IMR-90 (cell line): ENCODE measurements around the gene EHMT1. TPM values are rescaled to one million over a fixed set of nuclear protein-coding genes. Genes with fewer than 3 reads are reported as not detected.
A peak's percentile ranks its signal among the peaks of the same experiment; 100 is the strongest.

ENCODE experiments used
- ATAC-seq: fragments of 200-7000 bp; cut with Tn5 transposase; 2 replicates; pipeline ENCODE4 v1.9.1; 2020; ENCODE audit warnings: low read depth, mild to moderate bottlenecking, moderate library complexity
- BruUV-seq: library from RNA; stranded (reverse); fragments of 400-500 nt; replicated peaks from 2 replicates; lab custom pipeline; 2021; lab: Mats Ljungman, UMichigan
- CTCF ChIA-PET: fragments of 300-600 bp; formaldehyde crosslinking; extraction: SDS; loops from one replicate; lab custom pipeline; 2021; ENCODE audit warnings: antibody characterized with exemption; lab: Yijun Ruan, JAX
- POLR2A ChIA-PET: fragments of 300-600 bp; sonication (Branson Sonifier 250); formaldehyde crosslinking; loops from one replicate; lab custom pipeline; 2022; ENCODE audit warnings: antibody characterized with exemption; ENCODE audit not compliant: unreplicated experiment; lab: Charles Lee
- DNase-seq: peaks from one replicate; pipeline ENCODE4 v3.0.0; 2013
- H2AFZ ChIP-seq: replicated peaks from 2 replicates; pipeline ENCODE3; 2013; ENCODE audit warnings: low read length, mild to moderate bottlenecking; ENCODE audit not compliant: poor library complexity
- H2AK5ac ChIP-seq: 2 replicates; pipeline ENCODE4 v1.6.1; 2013; ENCODE audit warnings: low read depth, low read length, inconsistent platforms
- H2AK9ac ChIP-seq: replicated peaks from 2 replicates; pipeline ENCODE3; 2013; ENCODE audit warnings: mild to moderate bottlenecking, low read depth, low read length, moderate library complexity; ENCODE audit not compliant: poor library complexity
- H2BK120ac ChIP-seq: 2 replicates; pipeline ENCODE4 v1.6.1; 2013; ENCODE audit warnings: low read depth, low read length, inconsistent platforms
- H2BK15ac ChIP-seq: 3 replicates; pipeline ENCODE4 v1.6.1; 2013; ENCODE audit warnings: low read depth, low read length, inconsistent platforms
- H2BK20ac ChIP-seq: 2 replicates; pipeline ENCODE4 v1.6.1; 2013; ENCODE audit warnings: low read depth, mild to moderate bottlenecking, inconsistent platforms, low read length, moderate library complexity
- H2BK5ac ChIP-seq: 2 replicates; pipeline ENCODE4 v1.6.1; 2013; ENCODE audit warnings: mild to moderate bottlenecking, low read depth, low read length, inconsistent platforms; ENCODE audit not compliant: poor library complexity, severe bottlenecking
- H3K14ac ChIP-seq: replicated peaks from 2 replicates; pipeline ENCODE4 v1.6.1; 2013; ENCODE audit warnings: low read depth, low read length, inconsistent platforms
- H3K18ac ChIP-seq: 2 replicates; pipeline ENCODE4 v1.6.1; 2013; ENCODE audit warnings: low read depth, low read length, control low read depth
- H3K23ac ChIP-seq: 2 replicates; pipeline ENCODE4 v1.6.1; 2013; ENCODE audit warnings: low read depth, low read length, inconsistent platforms
- H3K27ac ChIP-seq: 2 replicates; pipeline ENCODE4 v1.5.1; 2013; ENCODE audit warnings: mild to moderate bottlenecking, control low read depth, low read length; ENCODE audit not compliant: insufficient read depth
- H3K27me3 ChIP-seq: 2 replicates; pipeline ENCODE4 v1.6.1; 2013; ENCODE audit warnings: low read length; ENCODE audit not compliant: control insufficient read depth, insufficient read depth
- H3K36me3 ChIP-seq: 2 replicates; pipeline ENCODE4 v1.6.1; 2013; ENCODE audit warnings: low read length, mixed read lengths; ENCODE audit not compliant: control insufficient read depth, insufficient read depth
- H3K4ac ChIP-seq: 2 replicates; pipeline ENCODE4 v1.6.1; 2013; ENCODE audit warnings: low read depth, low read length, inconsistent platforms
- H3K4me1 ChIP-seq: 2 replicates; pipeline ENCODE4 v1.6.1; 2013; ENCODE audit warnings: low read length, mixed read lengths; ENCODE audit not compliant: control insufficient read depth, insufficient read depth
- H3K4me2 ChIP-seq: 2 replicates; pipeline ENCODE4 v1.6.1; 2013; ENCODE audit warnings: low read depth, mild to moderate bottlenecking, control low read depth, low read length, moderate library complexity
- H3K4me3 ChIP-seq: 2 replicates; pipeline ENCODE4 v1.5.1; 2013; ENCODE audit warnings: low read depth, mild to moderate bottlenecking, control low read depth, low read length, moderate library complexity; ENCODE audit not compliant: insufficient read depth
- H3K56ac ChIP-seq: 2 replicates; pipeline ENCODE4 v1.6.1; 2013; ENCODE audit warnings: low read length, inconsistent platforms; ENCODE audit not compliant: insufficient read depth; ENCODE audit errors: extremely low read depth
- H3K79me1 ChIP-seq, 2 experiments: 2 replicates each; pipeline ENCODE4 v1.6.1; 2013; ENCODE audit warnings: low read length in 2 of 2, inconsistent platforms in 1 of 2, low read depth in 1 of 2
- H3K9ac ChIP-seq: 2 replicates; pipeline ENCODE4 v1.6.1; 2013; ENCODE audit warnings: low read depth, low read length, control low read depth
- H3K9me1 ChIP-seq: 2 replicates; pipeline ENCODE4 v1.6.1; 2013; ENCODE audit warnings: low read length, inconsistent platforms; ENCODE audit not compliant: insufficient read depth
- H3K9me3 ChIP-seq: 2 replicates; pipeline ENCODE4 v1.6.1; 2013; ENCODE audit warnings: low read length; ENCODE audit not compliant: control insufficient read depth, insufficient read depth
- H4K20me1 ChIP-seq: 2 replicates; pipeline ENCODE4 v1.6.1; 2013; ENCODE audit warnings: low read length, inconsistent platforms; ENCODE audit not compliant: insufficient read depth
- H4K5ac ChIP-seq: 2 replicates; pipeline ENCODE4 v1.6.1; 2013; ENCODE audit warnings: mild to moderate bottlenecking, low read depth, low read length, control low read depth
- H4K8ac ChIP-seq, 2 experiments: 2 replicates each; pipeline ENCODE4 v1.6.1; 2013; ENCODE audit warnings: low read depth in 2 of 2, low read length in 2 of 2, control low read depth in 1 of 2, inconsistent platforms in 1 of 2
- H4K91ac ChIP-seq: 2 replicates; pipeline ENCODE4 v1.6.1; 2013; ENCODE audit warnings: low read depth, low read length, inconsistent platforms; ENCODE audit not compliant: insufficient read depth
- BHLHE40 ChIP-seq: fragments of 150-350 bp; IDR thresholded peaks from 2 replicates; pipeline ENCODE4 v1.6.1; 2016; ENCODE audit warnings: mild to moderate bottlenecking, low read depth, low read length
- CEBPB ChIP-seq: IDR thresholded peaks from 2 replicates; pipeline ENCODE4 v1.6.1; 2012; ENCODE audit warnings: low read depth, low read length, improper control_type of control experiment
- CHD1 ChIP-seq: IDR thresholded peaks from 2 replicates; pipeline ENCODE4 v1.6.1; 2012; ENCODE audit warnings: low read depth, low read length, improper control_type of control experiment
- FOS ChIP-seq: fragments of 150-350 bp; IDR thresholded peaks from 2 replicates; pipeline ENCODE4 v1.6.1; 2016; ENCODE audit warnings: low read depth, low read length
- MAFK ChIP-seq: IDR thresholded peaks from 2 replicates; pipeline ENCODE4 v1.6.1; 2012; ENCODE audit warnings: low read depth, low read length, improper control_type of control experiment
- NFE2L2 ChIP-seq: fragments of 150-350 bp; IDR thresholded peaks from 2 replicates; pipeline ENCODE4 v1.6.1; 2016; ENCODE audit warnings: low read depth, mild to moderate bottlenecking, low read length
- POLR2A ChIP-seq: IDR thresholded peaks from 2 replicates; pipeline ENCODE4 v1.6.1; 2012; ENCODE audit warnings: mild to moderate bottlenecking, low read depth, low read length
- RAD21 ChIP-seq: IDR thresholded peaks from 2 replicates; pipeline ENCODE4 v1.6.1; 2012; ENCODE audit warnings: low read length, improper control_type of control experiment
- RCOR1 ChIP-seq: IDR thresholded peaks from 2 replicates; pipeline ENCODE4 v1.6.1; 2012; ENCODE audit warnings: mild to moderate bottlenecking, low read length, improper control_type of control experiment; ENCODE audit not compliant: insufficient replicate concordance
- RFX5 ChIP-seq: IDR thresholded peaks from 2 replicates; pipeline ENCODE4 v1.8.0; 2012; ENCODE audit warnings: low read depth, mild to moderate bottlenecking, low read length, moderate library complexity
- SMC3 ChIP-seq: fragments of 150-350 bp; IDR thresholded peaks from 2 replicates; pipeline ENCODE4 v1.6.1; 2016; ENCODE audit warnings: low read depth, mild to moderate bottlenecking, antibody characterized with exemption, low read length, moderate library complexity
- WGBS, 2 experiments: methylation state at CpG; one replicate each; pipeline versions ENCODE4 v1.1.5 to v1.1.7; 2013; ENCODE audit warnings: missing lambda C conversion rate in 2 of 2; ENCODE audit not compliant: insufficient read length in 1 of 2; ENCODE audit errors: extremely low coverage in 2 of 2; 5-methylcytosine and 5-hydroxymethylcytosine counted together
- dilution Hi-C: fragments of 300-500 bp; cut with HindIII; formaldehyde crosslinking; loops from one replicate; pipeline ENCODE4 v1.14.3; 2018; ENCODE audit warnings: low sequenced_read_pairs; ENCODE audit not compliant: unreplicated experiment
- in situ Hi-C: fragments of 300-500 bp; cut with MboI; formaldehyde crosslinking; loops from 3 replicates; pipeline ENCODE4 v1.14.3; 2019; ENCODE audit warnings: low sequenced_read_pairs, inconsistent platforms, mixed read lengths
- intact Hi-C: fragments of 100-400 bp; cut with micrococcal nuclease; formaldehyde crosslinking; loops from 2 replicates; pipeline ENCODE4 v1.10.0; 2022
- polyA plus RNA-seq, 3 experiments: library from polyadenylated mRNA; depleted of rRNA; stranded (reverse); fragments of >200 nt; gene quantifications; 2 replicates each; pipeline ENCODE4 v1.2.3, GENCODE V29; 2012; ENCODE audit warnings: low replicate concordance in 1 of 3
- total RNA-seq: library from RNA; depleted of rRNA; stranded (reverse); fragments of >200 nt; gene quantifications from 2 replicates; pipeline ENCODE4 v1.2.3, GENCODE V29; 2012
- TF ChIP-seq, protein P1 (sequence below): conservative IDR thresholded peaks from 2 replicates; pipeline ENCODE4 v1.5.1; 2012; ENCODE audit warnings: mild to moderate bottlenecking, low read depth, low read length, improper control_type of control experiment

EHMT1 gene
- total and polyA plus RNA-seq, 2 of the 4 experiments (the other 2 are of a cell fraction), result 32.8 to 35.1 TPM

DNA sequence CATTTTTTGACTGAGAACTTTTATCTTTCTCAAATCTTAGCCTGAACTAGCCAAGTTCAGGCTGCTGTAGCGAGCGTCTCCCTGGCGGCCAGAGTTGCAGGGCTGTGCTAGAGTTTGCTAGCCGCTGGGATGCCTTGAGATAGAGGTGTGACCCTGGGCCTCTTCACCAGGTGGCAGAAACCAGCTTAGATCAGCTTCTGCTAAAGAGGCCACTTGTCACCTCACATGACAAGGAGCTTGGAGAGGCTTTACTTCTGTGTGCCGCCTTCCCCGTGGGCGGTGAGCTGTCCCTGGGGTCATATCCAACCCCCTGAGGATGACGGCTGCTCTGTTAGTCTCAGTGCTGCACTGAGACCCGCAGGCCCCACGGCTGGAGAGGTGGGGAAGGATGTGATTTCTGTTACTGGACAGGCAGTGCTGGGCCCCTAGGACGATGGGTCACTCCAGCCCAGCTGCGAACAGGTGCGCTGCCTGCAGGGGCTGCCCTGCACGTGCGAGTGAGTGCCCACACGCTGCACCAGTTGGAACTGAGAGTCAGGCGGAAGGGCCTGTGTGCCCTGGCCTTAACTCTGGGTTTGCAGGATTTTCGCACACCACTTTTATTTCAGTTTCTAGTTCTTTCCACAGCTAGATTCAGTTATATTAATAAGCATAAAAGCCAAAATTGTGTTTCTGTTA, 63.8 kb downstream of the EHMT1 start:
- no peaks in the 10 kb centered on the region for H3K27me3 ChIP-seq
- peaks cover 74% of the 10 kb centered on the region for H4K20me1 ChIP-seq
- no peak overlapping the region for H2BK15ac ChIP-seq
- H3K4me2 ChIP-seq, result no peak overlapping the region
- dilution Hi-C loops, result no loop called here
- no peak overlapping the region for H3K9ac ChIP-seq
- DNase-seq (no peak), ATAC-seq (no peak)
- no peak overlapping the region for H3K27ac ChIP-seq
- no peak overlapping the region for H3K56ac ChIP-seq
- peaks cover 16% of the 10 kb centered on the region for H3K4me1 ChIP-seq
- ChIA-PET CTCF (no interaction called here), POLR2A (no interaction called here)
- H3K14ac ChIP-seq, result no peak overlapping the region
- H3K4ac ChIP-seq, result no peak overlapping the region
- H4K8ac ChIP-seq, result no peak overlapping the region
- peaks cover 2% of the 10 kb centered on the region; the same call in 1 of the 2 replicates for H3K36me3 ChIP-seq
- H2AK9ac ChIP-seq, result peak overlapping the region; percentile 47
- H3K18ac ChIP-seq, result no peak overlapping the region
- H4K91ac ChIP-seq, result no peak overlapping the region
- H2AFZ ChIP-seq, result no peak overlapping the region
- in situ Hi-C loops, result no loop called here
- intact Hi-C loops, result no loop called here
- H2BK5ac ChIP-seq, result no peak overlapping the region
- peaks cover 38 to 81% of the 10 kb centered on the region in 2 experiments for H3K79me1 ChIP-seq
- H3K4me3 ChIP-seq, result no peak overlapping the region
- H4K5ac ChIP-seq, result no peak overlapping the region
- 63% methylated on average over 5 of the region's 18 CpGs; no CpG with 5 or more reads in 1 of the 2 experiments for WGBS, 2 experiments
- H3K9me3 ChIP-seq, result no peaks in the 10 kb centered on the region
- no peak overlapping the region for H2BK20ac ChIP-seq
- H3K9me1 ChIP-seq, result peaks cover 19% of the 10 kb centered on the region; the same call in 1 of the 2 replicates
- BruUV-seq, result no TSS peak
- no peak overlapping the region for H2AK5ac ChIP-seq
- H3K23ac ChIP-seq, result no peak overlapping the region
- no peak for TF ChIP-seq RCOR1
- TF ChIP-seq SMC3, result no peak
- no peak for TF ChIP-seq NFE2L2
- TF ChIP-seq CEBPB, result no peak
- no peak for TF ChIP-seq RAD21
- no peak for TF ChIP-seq CHD1
- TF ChIP-seq FOS, result no peak
- TF ChIP-seq BHLHE40, result no peak
- no peak for TF ChIP-seq MAFK
- TF ChIP-seq RFX5, result no peak
- TF ChIP-seq, protein P1, sequence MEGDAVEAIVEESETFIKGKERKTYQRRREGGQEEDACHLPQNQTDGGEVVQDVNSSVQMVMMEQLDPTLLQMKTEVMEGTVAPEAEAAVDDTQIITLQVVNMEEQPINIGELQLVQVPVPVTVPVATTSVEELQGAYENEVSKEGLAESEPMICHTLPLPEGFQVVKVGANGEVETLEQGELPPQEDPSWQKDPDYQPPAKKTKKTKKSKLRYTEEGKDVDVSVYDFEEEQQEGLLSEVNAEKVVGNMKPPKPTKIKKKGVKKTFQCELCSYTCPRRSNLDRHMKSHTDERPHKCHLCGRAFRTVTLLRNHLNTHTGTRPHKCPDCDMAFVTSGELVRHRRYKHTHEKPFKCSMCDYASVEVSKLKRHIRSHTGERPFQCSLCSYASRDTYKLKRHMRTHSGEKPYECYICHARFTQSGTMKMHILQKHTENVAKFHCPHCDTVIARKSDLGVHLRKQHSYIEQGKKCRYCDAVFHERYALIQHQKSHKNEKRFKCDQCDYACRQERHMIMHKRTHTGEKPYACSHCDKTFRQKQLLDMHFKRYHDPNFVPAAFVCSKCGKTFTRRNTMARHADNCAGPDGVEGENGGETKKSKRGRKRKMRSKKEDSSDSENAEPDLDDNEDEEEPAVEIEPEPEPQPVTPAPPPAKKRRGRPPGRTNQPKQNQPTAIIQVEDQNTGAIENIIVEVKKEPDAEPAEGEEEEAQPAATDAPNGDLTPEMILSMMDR, result no peak
- no peak for TF ChIP-seq POLR2A
- no peak overlapping the region; the same call in 1 of the 2 replicates for H2BK120ac ChIP-seq
